OCI-LY3 (cell line): Measurements from ENCODE around the gene CAPZB.

Source experiments
- H2AFZ ChIP-seq: fragments of 200-600, 300-600 bp; shearing (Covaris generic); 2 replicates; pipeline ENCODE4 v1.6.0; 2014; ENCODE audit warnings: antibody characterized with exemption, low read depth, low read length
- H3K27ac ChIP-seq: fragments of 200-600, 300-600 bp; sonication (generic); 2 replicates; pipeline ENCODE4 v1.5.1; 2014; ENCODE audit warnings: mild to moderate bottlenecking, low read length, moderate library complexity, mixed read lengths
- H3K27me3 ChIP-seq: fragments of 200-600, 300-600 bp; sonication (generic); 2 replicates; pipeline ENCODE4 v1.6.1; 2014; ENCODE audit warnings: low read depth, low read length, mixed read lengths
- H3K36me3 ChIP-seq: fragments of 200-600, 300-600 bp; sonication (generic); replicated peaks from 2 replicates; pipeline ENCODE3; 2014; ENCODE audit warnings: low read depth, low read length, mixed read lengths
- H3K4me1 ChIP-seq: fragments of 300-600, 200-600 bp; sonication (generic); 2 replicates; pipeline ENCODE4 v1.6.1; 2014; ENCODE audit warnings: low read length, mixed read lengths
- H3K4me2 ChIP-seq: fragments of 200-600, 300-600 bp; sonication (generic); 2 replicates; pipeline ENCODE4 v1.6.1; 2014; ENCODE audit warnings: low read length, mixed read lengths
- H3K4me3 ChIP-seq: fragments of 300-600, 200-600 bp; sonication (generic); 2 replicates; pipeline ENCODE4 v1.5.1; 2014; ENCODE audit warnings: antibody characterized with exemption, mild to moderate bottlenecking, low read length, moderate library complexity
- H3K79me2 ChIP-seq: fragments of 300-600, 200-600 bp; shearing (Covaris generic); 2 replicates; pipeline ENCODE4 v1.6.1; 2014; ENCODE audit warnings: mild to moderate bottlenecking, low read length, mixed read lengths
- H3K9ac ChIP-seq: fragments of 300-600, 200-600 bp; shearing (Covaris generic); 2 replicates; pipeline ENCODE4 v1.6.0; 2014; ENCODE audit warnings: mild to moderate bottlenecking, low read length, moderate library complexity
- H3K9me3 ChIP-seq: fragments of 200-600, 300-600 bp; shearing (Covaris generic); 2 replicates; pipeline ENCODE4 v1.6.1; 2014; ENCODE audit warnings: low read length, mixed read lengths; ENCODE audit not compliant: insufficient read depth
- H4K20me1 ChIP-seq: fragments of 200-600, 300-600 bp; sonication (generic); 2 replicates; pipeline ENCODE4 v1.6.1; 2016; ENCODE audit warnings: low read length, mixed read lengths; ENCODE audit not compliant: insufficient read depth
- CTCF ChIP-seq: fragments of 200-600, 300-600 bp; sonication (generic); IDR thresholded peaks from 2 replicates; pipeline ENCODE4 v1.5.1; 2014; ENCODE audit warnings: antibody characterized with exemption, low read length, low read depth
- EZH2phosphoT487 ChIP-seq: fragments of 200-600 bp; shearing (Covaris generic); IDR thresholded peaks from 2 replicates; pipeline ENCODE4 v1.6.1; 2018; ENCODE audit warnings: antibody characterized with exemption, mixed run types, low read depth

CAPZB gene

GRCh38 chr1:19358710-19359109, 126.6 kb downstream of the CAPZB start:
- no peaks in the 10 kb centered on the region for H4K20me1 ChIP-seq
- H3K27ac ChIP-seq, result no peak overlapping the region
- peaks cover 3% of the 10 kb centered on the region for H3K36me3 ChIP-seq

DNA sequence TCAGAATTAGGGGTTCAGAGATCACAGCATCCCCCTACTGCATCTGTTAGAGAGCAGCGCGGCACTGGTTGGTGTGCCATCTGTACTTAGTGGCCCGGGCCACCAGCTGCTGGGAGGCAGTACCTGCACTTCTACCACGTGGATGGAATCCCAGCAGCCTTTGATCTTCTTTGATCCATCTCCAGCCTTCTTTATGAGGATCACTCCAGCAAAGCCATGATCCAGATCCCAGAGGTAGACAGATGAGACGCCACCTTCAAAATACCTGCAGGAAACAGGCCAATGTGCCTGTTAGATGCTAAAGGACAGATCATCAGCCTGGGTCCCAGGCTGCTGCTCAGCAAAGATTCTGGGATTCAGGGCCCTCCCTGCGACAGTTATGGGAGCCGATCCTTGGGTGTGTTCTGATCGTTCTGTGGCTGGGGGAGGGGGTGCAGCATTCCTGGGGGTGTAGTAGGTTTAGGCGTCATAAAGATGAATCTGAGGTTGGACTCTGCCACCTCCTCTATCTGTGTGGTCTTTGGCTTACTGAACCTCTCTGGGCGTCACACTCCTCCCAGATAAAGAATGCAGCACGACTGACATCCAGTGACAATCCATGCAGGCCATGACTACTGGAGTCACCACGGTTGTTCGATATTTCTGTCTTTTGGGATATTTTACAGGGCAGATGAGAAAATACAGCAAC, 127.9 kb downstream of the CAPZB start:
- Histone ChIP-seq H3K9ac (no peak overlapping the region), H4K20me1 (no peaks in the 10 kb centered on the region), H3K27ac (no peak overlapping the region), H3K4me3 (no peak overlapping the region), H2AFZ (no peak overlapping the region), H3K79me2 (no peaks in the 10 kb centered on the region), H3K27me3 (no peaks in the 10 kb centered on the region), H3K36me3 (peaks cover 3% of the 10 kb centered on the region), H3K4me1 (no peaks in the 10 kb centered on the region), H3K4me2 (no peak overlapping the region), H3K9me3 (no peaks in the 10 kb centered on the region)
- TF ChIP-seq EZH2phosphoT487, result no peak

More at GRCh38 chr1:19358710-19359109, 126.6 kb downstream of the CAPZB start:
- Histone ChIP-seq H3K4me1 (no peaks in the 10 kb centered on the region), H2AFZ (no peak overlapping the region), H3K9me3 (no peaks in the 10 kb centered on the region), H3K27me3 (no peaks in the 10 kb centered on the region), H3K9ac (no peak overlapping the region), H3K79me2 (no peaks in the 10 kb centered on the region), H3K4me3 (no peak overlapping the region), H3K4me2 (no peak overlapping the region)
- TF ChIP-seq CTCF (no peak), EZH2phosphoT487 (no peak)

GRCh38 chr1:19356266-19356665, 129.1 kb downstream of the CAPZB start:
- no peak for TF ChIP-seq EZH2phosphoT487
- TF ChIP-seq CTCF, result no peak
- H3K27ac ChIP-seq, result no peak overlapping the region
- no peak overlapping the region for H3K4me2 ChIP-seq
- H3K9me3 ChIP-seq, result no peaks in the 10 kb centered on the region
- H3K9ac ChIP-seq, result no peak overlapping the region
- no peaks in the 10 kb centered on the region for H4K20me1 ChIP-seq
- H2AFZ ChIP-seq, result no peak overlapping the region
- H3K36me3 ChIP-seq, result peaks cover 3% of the 10 kb centered on the region
- H3K4me1 ChIP-seq, result no peaks in the 10 kb centered on the region
- H3K27me3 ChIP-seq, result no peaks in the 10 kb centered on the region
- H3K79me2 ChIP-seq, result no peaks in the 10 kb centered on the region
- no peak overlapping the region for H3K4me3 ChIP-seq

GRCh38 chr1:19354531-19354981, 130.8 kb downstream of the CAPZB start:
- Histone ChIP-seq H4K20me1 (no peaks in the 10 kb centered on the region), H3K4me1 (no peaks in the 10 kb centered on the region), H3K9ac (no peak overlapping the region), H3K4me3 (no peak overlapping the region), H3K36me3 (peaks cover 3% of the 10 kb centered on the region), H3K27ac (no peak overlapping the region), H3K27me3 (no peaks in the 10 kb centered on the region), H3K9me3 (no peaks in the 10 kb centered on the region), H3K4me2 (no peak overlapping the region), H2AFZ (no peak overlapping the region), H3K79me2 (no peaks in the 10 kb centered on the region)
- TF ChIP-seq CTCF, result no peak
- no peak for TF ChIP-seq EZH2phosphoT487
